Activated T-helper 2 cell treated with anti-CD3 and anti-CD28 coated beads, Interferon-gamma antibody, Interleukin-2, Interleukin-4, amounts not matched to agents 10 μg/mL and 5 μg/mL and 100 μg/mL, durations not matched to agents 14 hours and 24 hours and 36 hours (primary cell): ENCODE measurements around the gene SLC2A9. TPM values are rescaled to one million over a fixed set of nuclear protein-coding genes. Genes with fewer than 3 reads are reported as not detected.

Experiments used
- DNase-seq: peaks from one replicate; pipeline ENCODE4 v3.0.0; 2021; ENCODE audit warnings: low spot score
- H3K27ac Mint-ChIP-seq: one replicate; pipeline ENCODE4 v1.8.0; 2021; ENCODE audit warnings: mixed read lengths
- H3K27me3 Mint-ChIP-seq: one replicate; pipeline ENCODE4 v1.8.0; 2021; ENCODE audit warnings: low read depth, mixed read lengths
- H3K36me3 Mint-ChIP-seq: one replicate; pipeline ENCODE4 v1.8.0; 2021; ENCODE audit warnings: low read depth, mixed read lengths
- H3K4me1 Mint-ChIP-seq: one replicate; pipeline ENCODE4 v1.8.0; 2021; ENCODE audit warnings: low read depth, mixed read lengths
- H3K4me3 Mint-ChIP-seq: one replicate; pipeline ENCODE4 v1.8.0; 2021; ENCODE audit warnings: low read depth, mild to moderate bottlenecking, moderate library complexity, mixed read lengths
- H3K9me3 Mint-ChIP-seq: one replicate; pipeline ENCODE4 v1.8.0; 2021; ENCODE audit warnings: mixed read lengths
- intact Hi-C: fragments of 100-400 bp; cut with micrococcal nuclease; formaldehyde crosslinking; loops from one replicate; pipeline ENCODE4 v1.15.1; 2023
- total RNA-seq: library from RNA; stranded (reverse); gene quantifications from 2 replicates; pipeline ENCODE4 v1.2.3, GENCODE V29; 2022

Gene SLC2A9
- total RNA-seq, 1 donor from 2014 or later, result 1.3 TPM

GRCh38 chr4:10053635-10054453 is 32.5 kb upstream of the SLC2A9 start:
- Mint-ChIP-seq H3K4me1 (peaks cover 4% of the 10 kb centered on the region), H3K9me3 (no peaks in the 10 kb centered on the region), H3K36me3 (peaks cover 9% of the 10 kb centered on the region), H3K27me3 (peaks cover 3% of the 10 kb centered on the region), H3K4me3 (no peak overlapping the region), H3K27ac (no peak overlapping the region)
- no peak for DNase-seq
- intact Hi-C loops, result no loop called here

- no peak for DNase-seq
- intact Hi-C loops, result no loop called here
- H3K27ac Mint-ChIP-seq, result no peak overlapping the region
- peaks cover 3% of the 10 kb centered on the region for H3K27me3 Mint-ChIP-seq
- H3K36me3 Mint-ChIP-seq, result peaks cover 2% of the 10 kb centered on the region
- no peaks in the 10 kb centered on the region for H3K9me3 Mint-ChIP-seq
- peaks cover 9% of the 10 kb centered on the region for H3K4me1 Mint-ChIP-seq
- H3K4me3 Mint-ChIP-seq, result no peak overlapping the region
Observed at GRCh38 chr4:10051517-10052135, 30.3 kb upstream of the SLC2A9 start.

- no peaks in the 10 kb centered on the region for H3K36me3 Mint-ChIP-seq
- H3K4me3 Mint-ChIP-seq, result no peak overlapping the region
- H3K27me3 Mint-ChIP-seq, result peaks cover 3% of the 10 kb centered on the region
- H3K27ac Mint-ChIP-seq, result no peak overlapping the region
- peaks cover 9% of the 10 kb centered on the region for H3K4me1 Mint-ChIP-seq
- DNase-seq, result no peak
- H3K9me3 Mint-ChIP-seq, result no peaks in the 10 kb centered on the region
- intact Hi-C loops, result no loop called here
Observed at GRCh38 chr4:10050721-10051120, 29.4 kb upstream of the SLC2A9 start.

- peaks cover 3% of the 10 kb centered on the region for H3K27me3 Mint-ChIP-seq
- no peak for DNase-seq
- no peaks in the 10 kb centered on the region for H3K36me3 Mint-ChIP-seq
- no peak overlapping the region for H3K27ac Mint-ChIP-seq
- no peaks in the 10 kb centered on the region for H3K9me3 Mint-ChIP-seq
- H3K4me1 Mint-ChIP-seq, result peaks cover 9% of the 10 kb centered on the region
- intact Hi-C loops, result no loop called here
- H3K4me3 Mint-ChIP-seq, result no peak overlapping the region
Observed at GRCh38 chr4:10050261-10050661, 29.0 kb upstream of the SLC2A9 start.

GRCh38 chr4:10048941-10049697 is 27.8 kb upstream of the SLC2A9 start:
- Mint-ChIP-seq H3K9me3 (no peaks in the 10 kb centered on the region), H3K4me1 (peaks cover 9% of the 10 kb centered on the region), H3K4me3 (no peak overlapping the region), H3K27ac (no peak overlapping the region), H3K36me3 (no peaks in the 10 kb centered on the region), H3K27me3 (peaks cover 3% of the 10 kb centered on the region)
- intact Hi-C loops, result no loop called here
- no peak for DNase-seq

- Mint-ChIP-seq H3K9me3 (peaks cover 1% of the 10 kb centered on the region), H3K36me3 (no peaks in the 10 kb centered on the region), H3K27me3 (peaks cover 4% of the 10 kb centered on the region), H3K4me3 (no peak overlapping the region), H3K27ac (no peak overlapping the region), H3K4me1 (peaks cover 9% of the 10 kb centered on the region)
- no peak for DNase-seq
- intact Hi-C loops, result no loop called here
Observed at GRCh38 chr4:10047967-10048366, 26.7 kb upstream of the SLC2A9 start.

GRCh38 chr4:10046471-10046870 is 25.2 kb upstream of the SLC2A9 start:
- H3K36me3 Mint-ChIP-seq, result no peaks in the 10 kb centered on the region
- H3K27me3 Mint-ChIP-seq, result peaks cover 4% of the 10 kb centered on the region
- H3K4me1 Mint-ChIP-seq, result peaks cover 9% of the 10 kb centered on the region
- peaks cover 11% of the 10 kb centered on the region for H3K9me3 Mint-ChIP-seq
- H3K27ac Mint-ChIP-seq, result no peak overlapping the region
- intact Hi-C loops, result no loop called here
- no peak overlapping the region for H3K4me3 Mint-ChIP-seq
- no peak for DNase-seq

GRCh38 chr4:10045481-10045880 is 24.2 kb upstream of the SLC2A9 start:
- no peak for DNase-seq
- H3K27ac Mint-ChIP-seq, result no peak overlapping the region
- H3K4me1 Mint-ChIP-seq, result peaks cover 9% of the 10 kb centered on the region
- H3K27me3 Mint-ChIP-seq, result peaks cover 4% of the 10 kb centered on the region
- H3K4me3 Mint-ChIP-seq, result no peak overlapping the region
- H3K36me3 Mint-ChIP-seq, result no peaks in the 10 kb centered on the region
- H3K9me3 Mint-ChIP-seq, result peaks cover 11% of the 10 kb centered on the region
- intact Hi-C loops, result no loop called here

- H3K27ac Mint-ChIP-seq, result no peak overlapping the region
Observed at GRCh38 chr4:10041036-10041435, 19.7 kb upstream of the SLC2A9 start.

GRCh38 chr4:10040049-10040892 is 19.0 kb upstream of the SLC2A9 start:
- intact Hi-C loops, result no loop called here

More at GRCh38 chr4:10041036-10041435, 19.7 kb upstream of the SLC2A9 start:
- Mint-ChIP-seq H3K4me3 (no peak overlapping the region), H3K4me1 (no peaks in the 10 kb centered on the region), H3K36me3 (no peaks in the 10 kb centered on the region), H3K27me3 (peaks cover 1% of the 10 kb centered on the region), H3K9me3 (peaks cover 11% of the 10 kb centered on the region)
- DNase-seq, result no peak
- intact Hi-C loops, result no loop called here

GRCh38 chr4:10036807-10037342 is 15.6 kb upstream of the SLC2A9 start:
- H3K4me3 Mint-ChIP-seq, result no peak overlapping the region
- H3K4me1 Mint-ChIP-seq, result peaks cover 10% of the 10 kb centered on the region
- peaks cover 3% of the 10 kb centered on the region for H3K27me3 Mint-ChIP-seq
- DNase-seq, result no peak
- H3K36me3 Mint-ChIP-seq, result no peaks in the 10 kb centered on the region
- H3K27ac Mint-ChIP-seq, result no peak overlapping the region
- H3K9me3 Mint-ChIP-seq, result no peaks in the 10 kb centered on the region
- intact Hi-C loops, result no loop called here

More at GRCh38 chr4:10040049-10040892, 19.0 kb upstream of the SLC2A9 start:
- H3K4me3 Mint-ChIP-seq, result no peak overlapping the region
- no peaks in the 10 kb centered on the region for H3K4me1 Mint-ChIP-seq
- H3K27me3 Mint-ChIP-seq, result peaks cover 1% of the 10 kb centered on the region
- no peak for DNase-seq
- peaks cover 11% of the 10 kb centered on the region for H3K9me3 Mint-ChIP-seq
- H3K36me3 Mint-ChIP-seq, result no peaks in the 10 kb centered on the region
- H3K27ac Mint-ChIP-seq, result no peak overlapping the region

- no peaks in the 10 kb centered on the region for H3K36me3 Mint-ChIP-seq
Observed at GRCh38 chr4:10035130-10035529, 13.8 kb upstream of the SLC2A9 start.

More at GRCh38 chr4:10035130-10035529, 13.8 kb upstream of the SLC2A9 start:
- Mint-ChIP-seq H3K4me1 (peaks cover 10% of the 10 kb centered on the region), H3K4me3 (no peak overlapping the region), H3K27me3 (peaks cover 3% of the 10 kb centered on the region), H3K27ac (no peak overlapping the region), H3K9me3 (no peaks in the 10 kb centered on the region)
- DNase-seq, result no peak
- intact Hi-C loops, result no loop called here
